GM18498 (cell line): ENCODE data around the gene NOS1.

ENCODE experiments used
- ATAC-seq: cut with Tn5 transposase; IDR thresholded peaks from one replicate; pipeline ENCODE4 v1.9.1; 2021; ENCODE audit warnings: mild to moderate bottlenecking, moderate library complexity; ENCODE audit not compliant: unreplicated experiment

The NOS1 gene

GRCh38 chr12:117365049-117365616 lies 3.7 kb upstream of the NOS1 start:
- ATAC-seq = no peak

GRCh38 chr12:117363953-117364486 lies 2.6 kb upstream of the NOS1 start:
- ATAC-seq = no peak

GRCh38 chr12:117363056-117363662 lies 1.7 kb upstream of the NOS1 start:
- no peak for ATAC-seq

- ATAC-seq = no peak
Observed at GRCh38 chr12:117362391-117362790, 965 bp upstream of the NOS1 start.

GRCh38 chr12:117361905-117362304 lies 479 bp upstream of the NOS1 start:
- no peak for ATAC-seq

GRCh38 chr12:117360551-117361346 lies 677 bp downstream of the NOS1 start:
- ATAC-seq = no peak

- no peak for ATAC-seq
Observed at GRCh38 chr12:117360222-117360550, 1.2 kb downstream of the NOS1 start.

- no peak for ATAC-seq
Observed at GRCh38 chr12:117359029-117359845, 2.2 kb downstream of the NOS1 start.

- no peak for ATAC-seq
Observed at GRCh38 chr12:117356048-117356447, 5.4 kb downstream of the NOS1 start.

GRCh38 chr12:117352883-117353282 lies 8.5 kb downstream of the NOS1 start:
- no peak for ATAC-seq

GRCh38 chr12:117352206-117352605 lies 9.2 kb downstream of the NOS1 start:
- ATAC-seq = no peak

GRCh38 chr12:117350140-117350539 lies 11.3 kb downstream of the NOS1 start:
- ATAC-seq = no peak

GRCh38 chr12:117347588-117347987 lies 13.8 kb downstream of the NOS1 start:
- ATAC-seq = no peak

- ATAC-seq = no peak
Observed at GRCh38 chr12:117344716-117345115, 16.7 kb downstream of the NOS1 start.

- no peak for ATAC-seq
Observed at GRCh38 chr12:117343849-117344248, 17.6 kb downstream of the NOS1 start.

- ATAC-seq = no peak
Observed at GRCh38 chr12:117343296-117343695, 18.1 kb downstream of the NOS1 start.

- no peak for ATAC-seq
Observed at GRCh38 chr12:117342682-117343081, 18.7 kb downstream of the NOS1 start.

- ATAC-seq = no peak
Observed at GRCh38 chr12:117342247-117342646, 19.2 kb downstream of the NOS1 start.

- ATAC-seq = no peak
Observed at GRCh38 chr12:117339104-117339503, 22.3 kb downstream of the NOS1 start.

- no peak for ATAC-seq
Observed at GRCh38 chr12:117334855-117335587, 26.4 kb downstream of the NOS1 start.

GRCh38 chr12:117334051-117334450 lies 27.4 kb downstream of the NOS1 start:
- ATAC-seq = no peak
